Activated B cell treated with CpG ODN at 0.5 μM for 24 hours (primary cell): Measurements from ENCODE around the gene RC3H1. TPM values are rescaled to one million over a fixed set of nuclear protein-coding genes. Genes with fewer than 3 reads are reported as not detected.

Experiments
- ATAC-seq: fragments of 200-7000 bp; cut with Tn5 transposase; one replicate; pipeline ENCODE4 v1.10.0; 2021; ENCODE audit warnings: low read depth, mild to moderate bottlenecking, moderate library complexity
- CTCF ChIA-PET: fragments of 350-600 bp; sonication (Branson Sonifier 250); formaldehyde crosslinking; loops from one replicate; lab custom pipeline; 2021; ENCODE audit warnings: antibody characterized with exemption; lab: Charles Lee
- POLR2A ChIA-PET: fragments of 350-600 bp; sonication (Branson Sonifier 250); formaldehyde crosslinking; loops from one replicate; lab custom pipeline; 2021; ENCODE audit warnings: antibody characterized with exemption; lab: Charles Lee
- DNase-seq: peaks from one replicate; pipeline ENCODE4 v3.0.0; 2022
- H3K27ac Mint-ChIP-seq: one replicate; pipeline ENCODE4 v1.8.0; 2020; ENCODE audit warnings: mixed read lengths
- H3K27me3 Mint-ChIP-seq: one replicate; pipeline ENCODE4 v1.8.0; 2021; ENCODE audit warnings: mixed read lengths
- H3K36me3 Mint-ChIP-seq: one replicate; pipeline ENCODE4 v1.8.0; 2021; ENCODE audit warnings: low read depth, mixed read lengths
- H3K4me1 Mint-ChIP-seq: one replicate; pipeline ENCODE4 v1.8.0; 2021; ENCODE audit warnings: mixed read lengths
- H3K4me3 Mint-ChIP-seq: one replicate; pipeline ENCODE4 v1.8.0; 2020; ENCODE audit warnings: mild to moderate bottlenecking, mixed read lengths
- H3K9me3 Mint-ChIP-seq: one replicate; pipeline ENCODE4 v1.8.0; 2020; ENCODE audit warnings: mixed read lengths
- intact Hi-C: fragments of 100-400 bp; cut with micrococcal nuclease; formaldehyde crosslinking; loops from one replicate; pipeline ENCODE4 v1.15.1; 2024
- total RNA-seq: library from RNA; stranded (reverse); gene quantifications from 2 replicates; pipeline ENCODE4 v1.2.3, GENCODE V29; 2022
- TF ChIP-seq, protein P1 (sequence below): fragments of 200-600 bp; IDR thresholded peaks from one replicate; pipeline ENCODE4 v1.8.0; 2022; ENCODE audit warnings: antibody characterized with exemption, mild to moderate bottlenecking

Gene RC3H1
- total RNA-seq, 1 donor from 2014 or later: 55.6 TPM

DNA sequence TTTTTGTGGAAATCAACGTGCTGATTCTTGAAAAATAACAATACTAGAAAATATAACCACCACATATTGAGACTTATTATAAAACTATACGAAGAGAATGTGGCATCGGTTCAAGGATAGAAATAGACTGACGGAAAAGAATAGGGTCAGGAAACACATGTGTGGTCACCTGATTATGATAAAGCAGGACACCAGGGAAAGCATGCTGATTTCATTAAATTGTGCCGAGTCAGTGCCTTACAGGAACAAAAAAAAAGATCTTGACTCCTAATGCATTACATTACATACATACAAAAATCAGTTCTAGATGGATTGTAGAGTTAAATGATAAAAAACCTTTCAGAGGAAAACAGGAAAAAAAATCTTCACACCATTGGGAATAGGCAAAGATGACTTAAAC is 61.5 kb downstream of the RC3H1 start:
- H3K27me3 Mint-ChIP-seq: no peaks in the 10 kb centered on the region
- no peak overlapping the region for H3K27ac Mint-ChIP-seq
- no peaks in the 10 kb centered on the region for H3K4me1 Mint-ChIP-seq
- ChIA-PET CTCF (no interaction called here), POLR2A (no interaction called here)
- ATAC-seq: no peak
- TF ChIP-seq, protein P1, sequence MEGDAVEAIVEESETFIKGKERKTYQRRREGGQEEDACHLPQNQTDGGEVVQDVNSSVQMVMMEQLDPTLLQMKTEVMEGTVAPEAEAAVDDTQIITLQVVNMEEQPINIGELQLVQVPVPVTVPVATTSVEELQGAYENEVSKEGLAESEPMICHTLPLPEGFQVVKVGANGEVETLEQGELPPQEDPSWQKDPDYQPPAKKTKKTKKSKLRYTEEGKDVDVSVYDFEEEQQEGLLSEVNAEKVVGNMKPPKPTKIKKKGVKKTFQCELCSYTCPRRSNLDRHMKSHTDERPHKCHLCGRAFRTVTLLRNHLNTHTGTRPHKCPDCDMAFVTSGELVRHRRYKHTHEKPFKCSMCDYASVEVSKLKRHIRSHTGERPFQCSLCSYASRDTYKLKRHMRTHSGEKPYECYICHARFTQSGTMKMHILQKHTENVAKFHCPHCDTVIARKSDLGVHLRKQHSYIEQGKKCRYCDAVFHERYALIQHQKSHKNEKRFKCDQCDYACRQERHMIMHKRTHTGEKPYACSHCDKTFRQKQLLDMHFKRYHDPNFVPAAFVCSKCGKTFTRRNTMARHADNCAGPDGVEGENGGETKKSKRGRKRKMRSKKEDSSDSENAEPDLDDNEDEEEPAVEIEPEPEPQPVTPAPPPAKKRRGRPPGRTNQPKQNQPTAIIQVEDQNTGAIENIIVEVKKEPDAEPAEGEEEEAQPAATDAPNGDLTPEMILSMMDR: no peak
- H3K4me3 Mint-ChIP-seq: no peak overlapping the region
- no peak for DNase-seq
- no peaks in the 10 kb centered on the region for H3K9me3 Mint-ChIP-seq
- intact Hi-C loops: loop anchor here (5.0 to 10.0 kb wide), 2 partner anchors 538 to 1216 kb away; no protein-coding TSS in a partner anchor
- peaks cover 71% of the 10 kb centered on the region for H3K36me3 Mint-ChIP-seq

DNA sequence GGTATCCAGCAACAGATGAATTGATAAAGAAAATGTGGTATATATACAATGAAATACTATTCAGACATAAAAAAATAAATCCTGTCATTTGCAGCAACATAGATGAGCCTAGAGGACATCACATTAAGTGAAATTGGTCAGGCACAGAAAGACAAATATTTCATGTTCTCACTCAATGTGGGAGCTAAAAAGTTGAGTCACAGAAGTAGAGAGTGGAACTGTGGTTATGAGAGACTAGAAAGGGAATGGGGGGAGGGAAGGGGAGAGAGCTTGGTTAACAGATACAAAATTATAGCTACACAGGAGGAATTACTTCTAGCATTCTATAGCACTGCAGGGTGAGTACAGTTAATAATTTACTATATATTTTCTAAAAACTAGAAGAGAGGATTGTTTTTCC is 68.0 kb downstream of the RC3H1 start:
- intact Hi-C loops: no loop called here
- TF ChIP-seq, protein P1: no peak
- H3K27me3 Mint-ChIP-seq: no peaks in the 10 kb centered on the region
- H3K4me3 Mint-ChIP-seq: no peak overlapping the region
- H3K27ac Mint-ChIP-seq: no peak overlapping the region
- ChIA-PET CTCF (no interaction called here), POLR2A (no interaction called here)
- no peaks in the 10 kb centered on the region for H3K9me3 Mint-ChIP-seq
- no peak for ATAC-seq
- peaks cover 70% of the 10 kb centered on the region for H3K36me3 Mint-ChIP-seq
- no peak for DNase-seq
- no peaks in the 10 kb centered on the region for H3K4me1 Mint-ChIP-seq

DNA sequence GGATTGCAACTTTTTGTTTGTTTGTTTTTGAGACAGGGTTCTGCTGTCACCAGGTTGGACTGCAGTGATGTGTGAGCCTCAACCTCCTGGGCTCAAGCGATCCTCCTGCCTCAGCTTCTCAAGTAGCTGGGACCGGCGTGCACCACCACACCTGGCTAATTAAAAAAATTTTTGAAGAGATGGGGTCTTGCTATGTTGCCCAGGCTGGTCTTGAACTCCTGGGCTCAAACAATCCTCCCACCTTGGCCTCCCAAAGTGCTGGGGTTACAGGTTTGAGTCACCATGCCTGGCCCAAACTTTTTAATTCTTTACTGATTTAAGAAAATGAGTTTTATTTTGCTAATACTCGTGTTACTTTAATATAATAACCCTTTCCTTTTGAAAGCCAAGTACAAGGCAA is 73.6 kb downstream of the RC3H1 start:
- ATAC-seq (no peak), DNase-seq (no peak)
- Mint-ChIP-seq H3K4me3 (no peak overlapping the region), H3K27me3 (no peaks in the 10 kb centered on the region), H3K27ac (no peak overlapping the region), H3K36me3 (peaks cover 75% of the 10 kb centered on the region), H3K4me1 (no peaks in the 10 kb centered on the region), H3K9me3 (no peaks in the 10 kb centered on the region)
- ChIA-PET POLR2A (no interaction called here), CTCF (no interaction called here)
- intact Hi-C loops: no loop called here
- TF ChIP-seq, protein P1: no peak

DNA sequence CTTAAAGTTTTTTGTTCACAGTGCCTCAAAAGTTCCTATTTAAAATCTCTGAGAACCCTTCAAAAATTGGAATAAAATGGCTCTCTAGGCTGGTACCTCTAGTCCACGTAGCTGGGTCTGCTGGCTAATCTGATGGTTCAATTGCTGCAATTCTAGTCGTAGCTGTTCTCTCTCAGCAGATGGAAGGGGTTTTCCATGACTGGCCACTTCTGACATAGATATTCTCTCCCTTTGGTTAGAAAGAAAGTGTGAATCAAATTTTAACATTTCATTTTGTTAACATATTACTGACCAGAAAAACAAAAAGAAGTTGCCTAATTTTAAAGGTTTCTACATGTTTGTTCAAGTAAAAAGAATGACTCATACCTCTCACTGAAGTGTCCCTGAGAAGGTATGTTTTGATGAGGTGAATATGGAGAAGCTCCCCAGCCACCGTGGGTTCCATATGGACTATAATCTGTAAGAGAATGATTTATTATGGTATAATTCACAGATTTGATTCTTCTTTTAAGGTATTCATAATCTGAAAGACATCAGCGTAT is 75.7 kb downstream of the RC3H1 start:
- no peaks in the 10 kb centered on the region for H3K27me3 Mint-ChIP-seq
- TF ChIP-seq, protein P1: no peak
- intact Hi-C loops: no loop called here
- no peaks in the 10 kb centered on the region for H3K9me3 Mint-ChIP-seq
- ATAC-seq (no peak), DNase-seq (no peak)
- H3K4me3 Mint-ChIP-seq: no peak overlapping the region
- H3K27ac Mint-ChIP-seq: no peak overlapping the region
- peaks cover 75% of the 10 kb centered on the region for H3K36me3 Mint-ChIP-seq
- POLR2A ChIA-PET: no interaction called here
- CTCF ChIA-PET: no interaction called here
- no peaks in the 10 kb centered on the region for H3K4me1 Mint-ChIP-seq

DNA sequence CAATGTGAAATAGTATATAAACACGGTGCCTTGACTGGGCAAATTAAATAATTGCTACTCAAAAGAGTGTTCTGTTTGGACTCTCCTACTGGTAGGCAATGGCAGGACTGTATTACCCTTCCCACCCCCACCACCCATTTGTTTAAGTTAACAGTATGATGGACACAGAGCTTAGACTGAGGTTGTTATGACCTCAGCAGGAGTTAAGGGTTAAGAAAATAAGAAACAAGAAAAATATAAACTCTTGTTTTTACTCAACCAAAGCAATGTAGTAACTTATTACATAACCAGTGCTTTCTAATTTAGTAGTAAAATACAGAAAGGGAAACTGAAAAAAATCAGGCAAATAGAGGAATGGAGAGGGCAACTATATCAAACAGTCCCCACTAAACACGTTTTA is 85.1 kb downstream of the RC3H1 start:
- H3K27ac Mint-ChIP-seq: no peak overlapping the region

More for the DNA sequence above, 85.1 kb downstream of the RC3H1 start:
- no peak for DNase-seq
- Mint-ChIP-seq H3K9me3 (no peaks in the 10 kb centered on the region), H3K36me3 (peaks cover 64% of the 10 kb centered on the region), H3K4me3 (no peak overlapping the region), H3K4me1 (no peaks in the 10 kb centered on the region), H3K27me3 (no peaks in the 10 kb centered on the region)
- TF ChIP-seq, protein P1: no peak
- no peak for ATAC-seq
- intact Hi-C loops: loop anchor here (5.0 to 10.0 kb wide), 2 partner anchors 505 to 1192 kb away; no protein-coding TSS in a partner anchor
- ChIA-PET CTCF (interaction anchor here (1.4 kb wide), 1 partner anchor 1195 kb away, joined by 3 read pairs; no protein-coding TSS in a partner anchor), POLR2A (interaction anchor here (0.9 to 1.2 kb wide), 2 partner anchors 69 to 85 kb away, joined by 3 to 5 read pairs; partner anchors contain the start of genes GAS5, RC3H1 and ZBTB37)
